HG02852 (cell line): ENCODE measurements around the gene MEGF11.

Source experiments
- ATAC-seq: cut with Tn5 transposase; IDR thresholded peaks from one replicate; pipeline ENCODE4 v1.9.1; 2021; ENCODE audit warnings: mild to moderate bottlenecking, moderate library complexity; ENCODE audit not compliant: unreplicated experiment

The MEGF11 gene

DNA sequence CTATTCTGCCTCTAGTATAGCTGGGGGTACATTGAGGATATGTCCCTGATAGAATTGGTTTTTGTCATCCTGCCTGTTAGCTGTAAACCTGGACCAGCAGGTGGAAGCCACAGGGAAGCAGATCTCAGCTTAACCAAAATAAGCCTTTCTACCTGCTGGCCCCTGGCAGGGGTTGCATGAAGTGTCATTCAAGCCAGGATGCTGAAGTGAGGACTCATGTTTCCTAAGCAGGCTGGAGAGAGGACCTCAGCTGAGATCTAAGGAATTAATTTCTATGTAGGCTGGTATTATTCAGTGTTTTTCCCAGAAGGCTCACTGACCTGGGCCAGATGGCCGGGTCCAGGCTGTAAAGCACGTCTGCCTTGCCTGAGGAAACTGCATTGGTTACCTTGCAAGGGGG lies 128.9 kb downstream of the MEGF11 start:
- ATAC-seq = no peak

GRCh38 chr15:66123799-66124198 lies 129.8 kb downstream of the MEGF11 start:
- ATAC-seq = no peak

- ATAC-seq = no peak
Observed at GRCh38 chr15:66120422-66120821, 133.1 kb downstream of the MEGF11 start.

GRCh38 chr15:66117841-66118240 lies 135.7 kb downstream of the MEGF11 start:
- ATAC-seq = no peak

DNA sequence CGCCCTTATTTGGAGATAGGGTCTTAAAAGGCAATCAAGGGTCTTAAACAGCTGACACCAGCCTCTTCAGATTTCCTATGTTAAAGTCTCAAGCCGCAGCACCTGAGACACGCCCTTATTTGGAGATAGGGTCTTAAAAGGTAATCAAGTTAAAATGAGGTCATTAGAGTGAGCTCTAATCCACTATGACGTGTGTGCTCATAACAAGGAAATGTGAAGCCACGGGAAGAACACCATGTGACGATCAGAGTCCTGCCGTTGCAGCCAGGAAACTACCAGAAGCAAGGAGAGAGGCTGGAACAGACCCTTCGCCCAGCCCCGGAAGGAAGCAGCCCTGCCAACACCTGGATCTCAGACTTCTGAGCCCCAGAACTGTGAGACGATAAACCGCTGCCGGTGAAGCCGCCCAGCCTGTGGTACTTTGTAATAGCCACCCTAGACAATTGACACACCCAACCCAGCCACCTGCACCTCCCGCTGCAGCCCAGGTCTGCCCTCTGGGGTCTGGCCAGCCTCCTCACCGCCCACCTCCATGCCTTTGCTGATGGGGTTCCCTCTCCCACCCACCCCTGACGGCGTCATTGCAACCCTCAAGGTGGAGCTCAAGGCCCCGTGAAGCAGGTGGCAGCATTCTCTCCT lies 137.9 kb downstream of the MEGF11 start:
- no peak for ATAC-seq

GRCh38 chr15:66114863-66115425 lies 138.6 kb downstream of the MEGF11 start:
- no peak for ATAC-seq

- ATAC-seq = no peak
Observed at GRCh38 chr15:66112388-66112787, 141.2 kb downstream of the MEGF11 start.

GRCh38 chr15:66111363-66111762 lies 142.2 kb downstream of the MEGF11 start:
- ATAC-seq = no peak

GRCh38 chr15:66110864-66111263 lies 142.7 kb downstream of the MEGF11 start:
- ATAC-seq = no peak

DNA sequence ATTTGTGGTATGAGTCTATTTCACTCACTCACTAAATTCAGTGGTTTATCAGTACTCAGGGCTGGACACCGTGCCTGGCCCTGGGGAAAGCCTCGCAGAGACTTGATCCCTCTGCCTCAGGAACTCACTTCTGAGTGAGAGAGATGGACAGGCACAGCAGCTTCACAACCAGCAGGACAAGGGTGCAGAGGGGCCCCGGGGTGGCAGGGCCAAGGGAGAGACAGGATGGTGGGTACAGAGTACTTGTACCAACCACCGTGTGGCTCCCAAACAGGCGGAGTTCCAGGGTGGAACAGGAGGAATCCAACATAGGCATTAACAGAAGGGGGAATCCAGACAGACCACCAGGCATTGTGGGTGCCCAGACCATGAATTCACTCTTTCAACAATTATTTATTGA lies 143.7 kb downstream of the MEGF11 start:
- no peak for ATAC-seq

GRCh38 chr15:66108483-66109265 lies 144.9 kb downstream of the MEGF11 start:
- ATAC-seq = no peak

- ATAC-seq = no peak
Observed at GRCh38 chr15:66107070-66107469, 146.5 kb downstream of the MEGF11 start.

DNA sequence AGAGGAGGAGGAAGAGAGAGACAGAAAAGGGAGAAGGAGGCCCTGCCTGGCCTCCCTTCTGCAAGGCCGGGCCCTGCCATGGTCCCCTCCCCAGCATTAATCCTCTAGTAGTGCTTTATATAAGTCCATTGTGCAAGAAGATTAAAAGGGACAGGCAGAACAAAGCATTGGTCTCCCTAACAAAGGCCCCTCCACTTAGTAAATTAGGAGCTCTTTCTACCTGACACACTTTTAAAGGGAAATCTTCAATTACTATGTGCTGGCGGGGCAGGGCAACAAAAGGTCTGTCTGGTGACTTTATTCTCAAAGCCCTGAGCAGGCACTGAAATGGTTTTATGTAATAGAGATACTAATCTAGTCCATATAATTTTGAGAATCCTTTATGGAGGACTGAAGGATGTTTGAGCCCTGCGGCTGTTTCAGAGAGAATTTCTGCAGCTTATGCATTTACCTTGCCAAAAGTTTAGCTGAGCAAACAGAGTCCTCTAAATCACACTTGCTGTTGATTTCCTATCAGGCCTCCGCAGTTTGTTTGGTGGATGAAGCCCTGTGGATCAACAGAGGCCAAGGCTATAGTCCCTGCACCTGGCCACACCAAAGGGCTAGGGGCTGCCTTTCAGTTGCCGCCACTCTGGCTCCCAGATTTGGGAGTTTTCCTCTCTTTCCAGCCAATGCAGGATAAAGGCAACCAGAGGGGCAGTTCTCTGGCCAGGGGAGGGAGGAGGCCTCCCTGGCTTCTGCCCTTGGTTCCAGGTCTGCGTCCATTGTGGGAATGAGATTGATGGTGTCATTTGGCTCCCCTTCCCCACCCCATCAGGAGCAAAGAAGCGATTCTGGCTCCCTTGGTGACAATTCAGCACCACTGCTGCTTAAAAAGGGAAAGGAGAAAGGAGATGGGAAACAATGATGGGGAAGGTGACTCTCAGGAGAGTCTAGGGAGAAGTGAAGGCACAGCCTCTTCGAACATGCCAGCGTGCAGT lies 148.0 kb downstream of the MEGF11 start:
- ATAC-seq = no peak

DNA sequence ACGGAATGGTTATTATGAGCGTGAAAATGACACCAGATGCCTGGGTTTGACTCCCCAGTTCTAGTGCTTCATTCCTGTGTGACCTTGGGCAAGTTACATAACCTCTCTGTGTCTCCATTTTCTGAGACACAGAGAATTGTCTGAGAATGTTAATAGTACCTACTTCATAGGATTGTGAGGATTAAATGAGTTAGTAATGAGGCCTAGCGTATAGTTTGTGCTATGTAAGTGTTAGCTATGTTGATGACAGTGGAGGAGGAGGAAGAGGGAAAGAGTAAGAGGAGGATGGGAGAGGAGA lies 150.3 kb downstream of the MEGF11 start:
- no peak for ATAC-seq

DNA sequence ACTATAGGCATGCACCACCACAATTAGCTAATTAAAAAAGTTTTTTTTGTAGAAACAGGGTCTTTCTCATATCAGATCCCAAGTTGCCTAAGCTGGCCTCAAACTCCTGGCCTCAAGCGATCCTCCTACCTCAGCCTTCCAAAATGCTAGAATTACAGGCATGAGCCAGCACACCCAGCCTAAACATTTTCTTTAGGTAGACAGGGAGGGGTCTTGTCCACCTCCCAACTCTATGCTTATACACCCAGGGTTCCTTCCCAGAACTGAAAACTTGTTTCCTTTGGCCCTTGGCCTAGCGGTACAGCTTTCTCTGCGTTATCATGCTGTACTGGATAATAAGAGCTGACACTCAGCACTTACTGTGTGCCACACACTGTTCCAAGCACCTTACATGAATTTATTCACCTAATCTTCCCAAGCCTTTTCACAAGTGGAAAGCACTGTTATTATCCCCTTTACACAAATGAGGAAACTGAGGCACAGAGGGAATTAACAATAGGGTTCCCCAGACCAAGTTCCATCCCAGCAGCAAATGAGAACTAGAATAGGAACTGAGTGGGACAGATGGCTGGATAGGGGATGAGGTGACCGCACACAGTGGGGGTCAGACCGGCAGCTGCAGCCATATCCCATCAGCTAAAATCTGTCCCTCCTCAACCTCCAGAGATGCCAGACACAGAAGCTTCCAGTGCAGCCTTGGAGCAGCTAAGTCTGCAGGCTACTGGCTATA lies 150.8 kb downstream of the MEGF11 start:
- no peak for ATAC-seq

DNA sequence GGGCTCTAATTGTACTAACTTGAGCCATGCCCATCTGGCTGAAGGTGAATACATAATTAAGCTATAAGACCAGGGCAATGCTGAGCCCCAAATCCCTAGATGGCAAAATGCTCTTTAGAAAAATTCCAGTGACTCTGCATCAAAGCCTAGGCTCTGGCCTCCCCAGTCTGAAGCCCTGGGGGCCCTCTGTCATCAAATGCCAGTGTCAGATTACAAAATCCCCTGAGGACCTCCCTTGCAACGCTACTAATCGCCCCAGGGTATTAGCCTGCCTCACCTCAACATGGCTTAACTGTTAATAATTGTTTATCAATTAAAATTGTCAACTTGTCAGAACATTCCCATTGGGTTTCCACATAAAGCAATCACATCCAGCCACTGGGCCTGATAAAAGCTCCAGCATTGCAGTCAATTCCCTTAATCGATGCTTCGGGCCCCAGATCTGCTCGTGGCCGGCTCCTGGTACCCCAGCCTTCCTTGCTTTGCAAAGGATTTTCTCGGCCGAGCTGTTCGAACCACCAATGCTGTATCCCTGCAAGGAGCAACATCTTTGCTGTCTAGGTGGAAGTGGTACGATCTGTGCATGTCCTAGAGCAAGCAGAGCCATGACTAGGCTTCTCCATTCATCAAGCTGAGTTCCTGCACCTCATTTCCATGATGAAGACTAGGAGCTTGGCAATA lies 151.7 kb downstream of the MEGF11 start:
- ATAC-seq = no peak

DNA sequence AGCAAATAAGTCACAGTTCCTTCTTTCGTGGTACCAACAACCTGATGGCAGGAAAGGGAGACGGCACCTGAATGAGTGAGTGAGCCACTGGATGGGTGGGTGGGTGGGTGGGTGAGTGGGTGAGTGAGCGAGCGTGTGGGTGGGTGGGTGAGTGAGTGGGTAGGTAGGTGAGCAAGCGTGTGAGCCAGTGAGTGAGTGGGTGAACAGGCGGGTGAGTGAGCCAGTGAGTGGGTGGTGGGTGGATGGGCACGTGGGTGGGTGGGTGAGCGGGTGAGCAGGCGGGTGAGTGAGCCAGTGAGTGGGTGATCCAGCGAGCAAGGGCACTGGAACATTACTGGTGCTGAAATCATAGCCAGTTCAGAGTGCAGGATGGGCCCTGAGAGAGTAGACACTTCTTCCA lies 152.8 kb downstream of the MEGF11 start:
- no peak for ATAC-seq

GRCh38 chr15:66099950-66100671 lies 153.4 kb downstream of the MEGF11 start:
- ATAC-seq = no peak

DNA sequence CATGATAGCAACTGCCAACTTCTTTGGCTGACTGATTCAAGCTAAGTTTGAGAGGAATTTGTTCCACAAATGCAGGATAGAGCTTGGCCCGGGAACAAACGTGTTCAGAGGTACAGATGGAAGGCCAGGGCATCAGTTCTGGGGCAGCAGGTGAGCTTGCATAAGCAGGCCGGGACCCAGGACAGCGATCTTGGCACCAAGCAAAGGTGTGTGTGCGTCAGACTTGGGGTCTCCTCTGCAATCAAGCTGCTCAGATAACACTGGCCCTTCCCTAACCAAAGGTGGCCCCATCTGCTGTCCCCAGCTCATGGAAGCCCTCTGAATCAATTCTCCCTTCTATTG lies 155.6 kb downstream of the MEGF11 start:
- no peak for ATAC-seq
